Gastroesophageal sphincter (tissue), 4 donors: ENCODE data around the gene C19orf53. TPM values are rescaled to one million over a fixed set of nuclear protein-coding genes. Genes with fewer than 3 reads are reported as not detected.
A peak's percentile ranks its signal among the peaks of the same experiment; 100 is the strongest.

Experiments used
- ATAC-seq: fragments of 150-250 bp; one replicate; pipeline ENCODE4 v1.9.1; 2016; ENCODE audit warnings: mild to moderate bottlenecking, moderate library complexity
- H3K27ac ChIP-seq, 4 donors: fragments of 200-600 bp; sonication (generic) in 3 of 4; 1 replicate in 3 of 4; 2 replicates in 1 of 4; pipeline ENCODE4 v1.5.1; 2016 to 2019
- H3K27me3 ChIP-seq: fragments of 200-600 bp; sonication (generic); one replicate; pipeline ENCODE4 v1.5.1; 2019
- H3K36me3 ChIP-seq, 2 donors: fragments of 200-600 bp; sonication (generic); one replicate each; pipeline ENCODE4 v1.5.1; 2019; ENCODE audit warnings: control low read depth in 1 of 2
- H3K4me1 ChIP-seq, 3 donors: fragments of 200-600 bp; sonication (generic); 1 replicate in 2 of 3; 2 replicates in 1 of 3; pipeline ENCODE4 v1.5.1; 2016 to 2019; ENCODE audit warnings: control low read depth in 2 of 3
- H3K4me3 ChIP-seq, 2 donors: fragments of 200-600 bp; sonication (generic); one replicate each; pipeline ENCODE4 v1.5.1; 2019; ENCODE audit warnings: mild to moderate bottlenecking in 1 of 2, moderate library complexity in 1 of 2
- H3K9me3 ChIP-seq, 3 donors: fragments of 200-600 bp; sonication (generic); one replicate each; pipeline ENCODE4 v1.5.1; 2017 to 2019; ENCODE audit warnings: control low read depth in 2 of 3
- CTCF ChIP-seq, 4 experiments: fragments of 200-600 bp in 2 of 4; fragments of 450-650 bp in 2 of 4; sonication (generic) in 1 of 4; IDR thresholded peaks; one replicate each; pipeline ENCODE4 v1.5.1; 2017 to 2019; ENCODE audit warnings: antibody characterized with exemption in 4 of 4, mild to moderate bottlenecking in 2 of 4, moderate library complexity in 2 of 4
- EP300 ChIP-seq: sonication (generic); formaldehyde crosslinking; IDR thresholded peaks from one replicate; pipeline ENCODE4 v1.6.1; 2017; ENCODE audit warnings: antibody characterized with exemption, mild to moderate bottlenecking
- POLR2A ChIP-seq, 2 donors: fragments of 450-650 bp; IDR thresholded peaks; one replicate each; pipeline ENCODE4 v1.6.1; 2017; ENCODE audit warnings: antibody characterized with exemption in 2 of 2, mild to moderate bottlenecking in 2 of 2, moderate library complexity in 1 of 2
- POLR2AphosphoS5 ChIP-seq: sonication (generic); formaldehyde crosslinking; IDR thresholded peaks from one replicate; pipeline ENCODE4 v1.6.1; 2017; ENCODE audit warnings: antibody characterized with exemption
- WGBS, 2 donors: methylation state at CpG; one replicate each; pipeline ENCODE4 v1.1.5; 2018; ENCODE audit warnings: low coverage in 1 of 2; 5-methylcytosine and 5-hydroxymethylcytosine counted together
- total RNA-seq, 4 donors: library from RNA; depleted of rRNA; stranded (reverse); fragments of >200 nt; gene quantifications; one replicate each; pipeline ENCODE4 v1.1.0, GENCODE V29; 2016

Gene C19orf53
- total RNA-seq, 4 donors from 2014 or later, result 123 to 142 (median 128) TPM

GRCh38 chr19:13731147-13731964 lies 42.9 kb upstream of the C19orf53 start:
- peaks cover 0 to 28% (median 14%) of the 10 kb centered on the region in 3 donors for H3K4me1 ChIP-seq
- 0% methylated on average over 11 to 22 of the region's 39 CpGs for WGBS, 2 donors
- peaks cover 0 to 15% of the 10 kb centered on the region in 2 donors for H3K36me3 ChIP-seq
- H3K27ac ChIP-seq, result peak overlapping the region; percentile 75 to 90 (median 86)
- H3K27me3 ChIP-seq, result no peaks in the 10 kb centered on the region
- no peaks in the 10 kb centered on the region for H3K9me3 ChIP-seq
- no peak for TF ChIP-seq EP300
- peak; percentile 37 to 49 for TF ChIP-seq POLR2A (IDR thresholded peaks at IDR 0.05)
- peak; percentile 78 for TF ChIP-seq POLR2AphosphoS5
- no peak for TF ChIP-seq CTCF (IDR thresholded peaks at IDR 0.05)
- peak overlapping the region; percentile 30 to 53 for H3K4me3 ChIP-seq
- ATAC-seq, result peak; percentile 100

DNA sequence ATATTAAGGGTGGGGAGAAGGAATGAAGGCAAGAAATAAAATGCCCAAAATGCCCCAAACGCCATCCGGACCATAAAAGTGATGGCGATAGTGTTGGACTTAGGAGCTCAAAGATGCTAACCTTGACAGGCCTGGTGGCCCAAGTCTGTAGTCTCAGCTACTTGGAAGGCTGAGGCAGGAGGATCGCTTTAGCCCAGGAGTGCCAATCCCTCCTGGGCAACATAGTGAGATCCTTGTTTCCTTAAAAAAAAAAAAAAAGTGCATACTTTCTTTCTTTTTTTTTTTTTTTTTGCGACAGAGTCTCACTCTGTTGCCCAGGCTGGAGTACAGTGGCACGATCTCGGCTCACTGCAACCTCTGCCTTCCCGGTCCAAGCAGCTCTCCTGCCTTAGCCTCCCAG lies 41.9 kb upstream of the C19orf53 start:
- no peak for TF ChIP-seq CTCF (IDR thresholded peaks at IDR 0.05)
- no peak for TF ChIP-seq POLR2AphosphoS5
- no peak for TF ChIP-seq POLR2A (IDR thresholded peaks at IDR 0.05)
- TF ChIP-seq EP300, result no peak

DNA sequence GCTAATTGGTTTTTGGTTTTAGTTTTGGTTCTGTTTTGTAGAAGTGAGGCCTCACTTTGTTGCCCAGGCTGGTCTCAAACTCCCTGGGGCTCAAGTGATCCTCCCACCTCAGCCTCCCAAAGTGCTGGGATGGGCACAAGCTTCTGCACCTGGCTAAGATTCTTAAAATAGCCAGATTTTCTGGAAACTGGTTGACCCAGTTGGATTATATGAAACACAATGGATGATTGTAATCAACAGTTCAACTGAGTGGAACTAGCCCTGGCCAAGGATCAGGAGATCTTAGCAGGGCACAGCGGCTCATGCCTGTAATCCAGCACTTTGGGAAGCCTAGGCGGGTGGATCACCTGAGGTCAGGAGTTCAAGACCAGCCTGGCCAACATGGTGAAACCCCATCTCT lies 39.5 kb upstream of the C19orf53 start:
- Histone ChIP-seq H3K27me3 (no peaks in the 10 kb centered on the region), H3K9me3 (no peaks in the 10 kb centered on the region), H3K4me3 (no peak overlapping the region), H3K36me3 (peaks cover 0 to 15% of the 10 kb centered on the region in 2 donors), H3K27ac (no peak overlapping the region), H3K4me1 (peaks cover 0 to 22% (median 14%) of the 10 kb centered on the region in 3 donors)
- TF ChIP-seq POLR2A (IDR thresholded peaks at IDR 0.05), result no peak
- TF ChIP-seq POLR2AphosphoS5, result no peak
- no peak for TF ChIP-seq EP300
- TF ChIP-seq CTCF (IDR thresholded peaks at IDR 0.05), result no peak
- WGBS, 2 donors, result 100% methylated on average over 1 of the region's 2 CpGs; no CpG with 5 or more reads in 1 of the 2 donors
- ATAC-seq, result no peak

More for the DNA sequence above, 41.9 kb upstream of the C19orf53 start:
- Histone ChIP-seq H3K4me3 (no peak overlapping the region), H3K27ac (peak overlapping the region in 1 of 4 donors; percentile 88), H3K9me3 (no peaks in the 10 kb centered on the region), H3K36me3 (peaks cover 0 to 15% of the 10 kb centered on the region in 2 donors), H3K4me1 (peaks cover 0 to 28% (median 14%) of the 10 kb centered on the region in 3 donors), H3K27me3 (no peaks in the 10 kb centered on the region)
- WGBS, 2 donors, result 74 to 95% methylated on average over 4 to 8 of the region's 8 CpGs
- ATAC-seq, result no peak

DNA sequence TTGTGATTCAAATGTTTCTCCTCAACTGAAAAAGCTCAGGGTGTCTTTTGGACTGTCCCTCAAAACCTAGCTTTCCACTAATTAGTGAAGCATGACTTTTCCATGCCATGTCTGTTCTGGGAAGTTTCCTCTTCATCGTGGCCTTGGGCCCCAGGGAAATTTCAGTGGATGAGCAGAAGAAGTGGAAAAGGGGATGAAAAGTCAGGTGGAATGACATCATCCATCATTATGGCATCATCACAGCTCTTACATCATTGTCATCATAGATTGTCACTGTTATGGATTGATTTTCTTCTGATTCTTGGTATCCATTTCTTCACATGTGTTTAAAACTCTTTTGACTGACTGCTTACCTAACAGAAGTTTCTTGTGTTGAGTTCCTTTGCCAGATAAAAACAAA lies 36.2 kb upstream of the C19orf53 start:
- Histone ChIP-seq H3K4me1 (no peaks in the 10 kb centered on the region), H3K4me3 (no peak overlapping the region), H3K9me3 (no peaks in the 10 kb centered on the region), H3K27me3 (no peaks in the 10 kb centered on the region), H3K27ac (no peak overlapping the region), H3K36me3 (peaks cover 0 to 15% of the 10 kb centered on the region in 2 donors)
- ATAC-seq, result no peak
- TF ChIP-seq POLR2A (IDR thresholded peaks at IDR 0.05), result no peak
- TF ChIP-seq POLR2AphosphoS5, result no peak
- no peak for TF ChIP-seq EP300
- no peak for TF ChIP-seq CTCF (IDR thresholded peaks at IDR 0.05)
- 27 to 100% methylated on average over 1 of the region's 1 CpG for WGBS, 2 donors

DNA sequence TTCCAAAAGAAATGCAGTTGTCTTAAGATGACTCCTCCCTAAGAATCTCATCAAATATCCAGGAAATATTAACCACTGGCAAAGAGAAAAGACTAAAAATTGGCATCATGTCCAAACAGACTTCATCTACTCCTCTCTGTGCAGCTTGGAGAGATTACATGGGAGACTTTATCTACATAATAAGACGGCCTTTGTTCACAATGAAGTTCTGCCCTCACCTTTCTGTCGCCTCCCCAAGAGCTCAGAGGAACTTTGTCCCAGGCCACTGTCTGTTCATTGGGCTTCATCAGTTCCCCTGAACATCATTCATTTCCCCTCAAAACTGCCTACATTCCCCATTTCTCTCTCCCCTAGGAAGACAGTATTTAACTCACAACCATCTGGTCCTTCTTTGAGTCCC lies 32.4 kb upstream of the C19orf53 start:
- TF ChIP-seq POLR2A (IDR thresholded peaks at IDR 0.05) (no peak), POLR2AphosphoS5 (no peak), CTCF (IDR thresholded peaks at IDR 0.05) (no peak), EP300 (no peak)
- 79 to 96% methylated on average over 2 of the region's 2 CpGs for WGBS, 2 donors
- no peaks in the 10 kb centered on the region for H3K36me3 ChIP-seq
- no peak overlapping the region for H3K27ac ChIP-seq
- no peaks in the 10 kb centered on the region for H3K27me3 ChIP-seq
- no peak overlapping the region for H3K4me3 ChIP-seq
- H3K9me3 ChIP-seq, result no peaks in the 10 kb centered on the region
- ATAC-seq, result no peak
- no peaks in the 10 kb centered on the region for H3K4me1 ChIP-seq
